Measurements from ENCODE around the gene AOPEP.

The AOPEP gene

DNA sequence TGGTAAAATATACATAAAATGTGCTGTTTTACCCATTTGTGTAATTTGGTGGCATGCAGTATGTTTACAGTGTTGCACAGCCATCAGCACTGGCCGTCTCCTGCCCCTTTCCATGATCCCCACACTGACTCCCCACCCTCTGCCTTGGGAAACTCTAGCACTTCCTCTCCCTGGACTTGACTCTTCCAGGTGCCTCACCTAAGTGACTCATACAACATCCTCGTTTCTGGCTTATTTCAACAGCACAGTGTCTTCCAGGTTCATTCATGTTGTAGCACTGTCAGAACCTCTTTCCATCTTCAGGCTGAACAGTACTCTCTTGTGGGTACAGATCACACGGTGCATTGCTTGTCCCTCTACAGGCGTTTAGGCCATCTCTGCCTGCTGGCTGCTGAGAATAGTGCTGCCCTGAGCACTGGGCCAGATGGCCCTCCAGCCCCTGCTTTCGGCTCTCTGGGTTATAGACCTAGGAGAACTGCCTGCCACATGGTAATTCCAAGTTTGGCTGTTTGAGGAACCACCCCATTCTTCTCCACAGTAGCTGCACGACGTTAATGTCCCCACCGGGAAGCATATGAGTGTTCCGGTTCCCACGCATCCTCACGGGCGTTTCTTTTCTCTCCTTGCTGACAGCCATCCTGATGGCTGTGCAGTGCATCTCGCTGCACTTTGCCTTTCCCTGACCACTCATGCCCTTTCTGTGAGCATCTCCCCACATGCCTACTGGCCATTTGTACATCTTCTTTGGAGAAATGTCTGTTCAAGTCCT, 379.2 kb downstream of the AOPEP start:
- peak; percentile 43 for DNase-seq

DNA sequence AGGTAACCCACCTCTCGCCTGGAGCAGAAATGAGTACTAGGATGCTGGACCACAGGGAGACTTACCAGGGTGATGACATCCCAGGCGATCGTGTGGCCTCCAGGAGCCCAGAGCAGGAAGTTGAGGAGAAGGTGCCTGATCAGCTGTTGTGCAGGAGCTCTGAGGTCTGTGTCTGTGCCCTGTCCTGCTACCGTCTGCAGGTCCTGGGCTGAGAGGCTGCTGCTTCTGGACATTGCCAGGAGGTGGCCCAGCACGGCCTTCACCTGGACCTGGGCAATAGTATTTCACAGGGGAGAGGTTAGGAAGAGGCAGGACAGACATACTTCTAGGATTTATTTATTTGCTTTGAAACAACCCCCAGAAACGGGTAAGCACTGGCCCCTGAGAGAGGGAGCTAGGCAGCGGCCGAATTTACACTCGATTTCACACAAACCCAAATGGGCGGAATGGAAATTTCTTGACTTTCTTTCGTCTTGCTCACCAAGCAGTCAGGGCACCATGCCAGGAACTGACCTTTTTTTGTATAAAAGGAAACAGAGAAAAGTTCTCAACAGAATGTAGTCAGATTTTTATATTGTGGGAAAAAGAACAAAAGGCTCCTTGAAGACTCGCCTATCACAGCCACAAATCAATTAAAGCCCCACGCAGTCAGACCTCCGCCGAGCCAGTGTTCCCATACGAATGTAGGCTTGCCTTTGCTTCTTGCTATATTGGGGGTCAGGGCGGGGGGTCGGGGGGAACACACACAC, 380.7 kb downstream of the AOPEP start:
- DNase-seq, result no peak

- no peak for DNase-seq
Measured at GRCh38 chr9:95107976-95108375, 381.5 kb downstream of the AOPEP start.

DNA sequence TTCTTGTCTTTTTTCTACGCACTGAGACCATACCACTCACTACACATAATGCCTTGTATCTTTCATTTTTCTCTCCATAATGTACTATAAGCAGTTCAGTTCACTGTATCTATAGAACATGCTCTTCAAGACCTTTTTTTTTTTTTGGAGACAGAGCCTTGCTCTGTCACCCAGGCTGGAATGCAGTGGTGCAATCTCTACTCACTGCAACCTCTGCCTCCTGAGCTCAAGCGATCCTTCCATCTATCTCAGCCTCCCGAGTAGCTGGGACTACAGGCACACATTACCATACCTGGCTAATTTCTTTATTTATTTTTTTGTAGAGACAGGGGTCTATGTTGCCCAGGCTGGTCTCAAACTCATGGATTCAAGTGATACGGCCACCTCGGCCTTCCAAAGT, 382.3 kb downstream of the AOPEP start:
- no peak for DNase-seq

GRCh38 chr9:95109456-95109855, 383.0 kb downstream of the AOPEP start:
- no peak for DNase-seq

DNA sequence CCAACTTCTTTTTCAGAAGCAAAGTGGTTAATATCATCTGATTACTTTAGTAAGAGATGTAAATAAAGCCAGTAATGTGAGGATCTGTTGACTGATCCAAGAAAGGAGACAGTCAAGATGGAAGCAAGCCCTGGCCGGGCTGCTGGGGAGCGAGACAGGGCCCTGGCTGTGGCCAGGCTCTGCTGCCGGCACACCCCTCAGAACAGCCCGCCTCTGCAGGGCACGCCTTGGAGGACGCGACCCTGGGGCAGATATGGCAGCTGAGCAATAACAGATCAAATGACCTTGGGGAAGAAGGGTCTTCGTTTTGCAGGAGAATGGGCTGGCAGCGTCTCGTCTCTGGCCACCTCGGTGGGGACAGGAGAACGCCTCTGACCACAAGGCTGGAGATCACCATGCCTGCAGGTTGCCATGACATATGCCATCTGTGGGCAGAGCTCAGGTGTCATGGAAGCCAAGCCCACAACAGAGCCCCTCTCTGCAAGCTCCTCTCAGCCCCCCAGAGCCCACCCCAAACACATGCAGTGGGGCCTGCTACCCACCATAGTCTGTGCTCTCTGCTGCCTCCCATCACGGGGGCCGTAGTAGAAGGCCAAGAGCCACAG, 384.5 kb downstream of the AOPEP start:
- DNase-seq, result no peak

- no peak for DNase-seq
Measured at GRCh38 chr9:95111716-95112115, 385.2 kb downstream of the AOPEP start.

DNA sequence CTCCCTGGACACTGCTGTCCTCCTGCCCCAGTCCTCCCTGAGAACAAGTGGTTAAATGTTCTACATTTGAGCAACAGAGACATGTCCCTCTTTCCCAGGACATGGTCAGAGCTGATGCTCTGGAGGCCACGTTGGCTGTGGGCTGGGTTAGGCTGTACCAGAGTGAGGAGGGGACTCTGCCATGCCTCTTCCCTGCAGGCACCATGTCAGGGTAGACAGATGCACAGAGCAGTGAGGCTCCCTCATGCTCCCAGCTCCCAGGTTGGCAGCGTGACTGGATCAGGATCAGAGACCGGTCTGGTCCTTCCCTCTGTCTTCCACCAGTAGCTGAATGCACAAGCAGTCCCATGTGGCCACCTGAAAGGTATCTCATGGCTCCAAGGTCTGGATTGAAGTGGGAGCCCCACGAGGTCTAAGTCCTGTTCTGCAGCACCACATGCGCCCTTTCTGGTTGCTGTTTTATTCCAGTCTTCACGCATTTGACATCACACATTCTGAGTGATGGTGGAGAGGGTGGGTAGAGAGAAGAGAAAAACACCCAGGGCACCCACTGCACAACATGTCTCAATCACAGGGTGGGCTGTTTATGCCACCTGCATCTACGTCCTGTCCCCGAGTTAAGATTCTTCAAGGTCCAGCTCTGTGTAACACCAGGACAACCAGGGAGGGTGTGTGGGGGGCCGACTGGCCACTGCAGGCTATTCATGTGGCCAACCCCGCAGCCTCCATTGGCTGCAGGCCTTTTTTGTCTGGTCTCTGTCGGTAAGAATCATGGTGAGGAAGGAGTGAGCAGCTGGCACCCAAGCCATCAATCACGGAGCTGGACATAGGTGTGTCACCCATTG, 386.2 kb downstream of the AOPEP start:
- DNase-seq, result no peak

DNA sequence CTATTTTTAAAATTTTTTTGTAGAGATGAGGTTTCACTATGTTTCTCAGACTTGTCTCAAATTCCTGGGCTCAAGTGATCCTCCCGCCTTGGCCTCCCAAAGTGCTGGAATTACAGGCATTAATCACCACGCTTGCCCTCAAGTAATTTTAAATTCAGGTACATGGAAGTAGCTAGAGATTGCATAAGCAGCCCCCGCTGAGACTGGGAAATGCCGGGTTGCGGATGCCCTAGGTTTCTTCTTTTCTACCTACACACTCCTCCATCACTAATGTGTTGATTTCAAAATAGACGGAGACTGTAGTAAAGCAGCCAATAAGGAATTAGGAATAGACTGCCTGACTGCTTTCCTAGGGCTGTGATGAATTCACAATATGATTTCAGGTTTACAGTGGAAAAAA, 388.6 kb downstream of the AOPEP start:
- no peak for DNase-seq

- peak; percentile 16 for DNase-seq
Measured at GRCh38 chr9:95116002-95116807, 389.7 kb downstream of the AOPEP start.

- no peak for DNase-seq
Measured at GRCh38 chr9:95116808-95117204, 390.3 kb downstream of the AOPEP start.

- no peak for DNase-seq
Measured at GRCh38 chr9:95118596-95118995, 392.1 kb downstream of the AOPEP start.

DNA sequence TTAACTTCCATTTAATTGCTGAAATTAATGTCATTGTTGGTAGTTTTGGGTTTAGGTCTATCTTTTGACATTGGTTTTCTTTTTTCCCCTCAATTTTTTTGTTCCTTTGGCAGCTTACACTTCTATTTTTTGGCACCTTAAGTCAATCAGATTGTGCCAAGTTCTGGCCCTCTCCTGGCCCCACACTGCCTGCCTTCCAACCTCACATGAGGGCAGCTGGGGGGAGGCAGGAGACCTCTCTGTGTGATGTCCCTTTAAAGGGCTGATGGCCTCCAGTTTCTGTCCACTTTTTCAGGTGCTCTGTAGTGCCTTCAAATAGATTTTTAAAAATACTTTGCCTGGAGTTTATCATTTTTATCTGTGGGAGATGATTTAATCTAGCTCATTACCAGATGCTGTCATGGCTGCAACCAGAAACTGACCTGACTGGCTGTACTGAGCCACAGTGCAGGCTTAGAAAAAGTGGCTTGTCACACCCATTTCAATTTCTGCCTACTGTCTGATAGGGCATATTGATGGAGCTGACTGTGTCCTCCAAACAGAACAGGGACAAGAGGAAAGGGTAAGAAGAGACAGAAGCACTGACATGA, 394.4 kb downstream of the AOPEP start:
- no peak for DNase-seq

DNA sequence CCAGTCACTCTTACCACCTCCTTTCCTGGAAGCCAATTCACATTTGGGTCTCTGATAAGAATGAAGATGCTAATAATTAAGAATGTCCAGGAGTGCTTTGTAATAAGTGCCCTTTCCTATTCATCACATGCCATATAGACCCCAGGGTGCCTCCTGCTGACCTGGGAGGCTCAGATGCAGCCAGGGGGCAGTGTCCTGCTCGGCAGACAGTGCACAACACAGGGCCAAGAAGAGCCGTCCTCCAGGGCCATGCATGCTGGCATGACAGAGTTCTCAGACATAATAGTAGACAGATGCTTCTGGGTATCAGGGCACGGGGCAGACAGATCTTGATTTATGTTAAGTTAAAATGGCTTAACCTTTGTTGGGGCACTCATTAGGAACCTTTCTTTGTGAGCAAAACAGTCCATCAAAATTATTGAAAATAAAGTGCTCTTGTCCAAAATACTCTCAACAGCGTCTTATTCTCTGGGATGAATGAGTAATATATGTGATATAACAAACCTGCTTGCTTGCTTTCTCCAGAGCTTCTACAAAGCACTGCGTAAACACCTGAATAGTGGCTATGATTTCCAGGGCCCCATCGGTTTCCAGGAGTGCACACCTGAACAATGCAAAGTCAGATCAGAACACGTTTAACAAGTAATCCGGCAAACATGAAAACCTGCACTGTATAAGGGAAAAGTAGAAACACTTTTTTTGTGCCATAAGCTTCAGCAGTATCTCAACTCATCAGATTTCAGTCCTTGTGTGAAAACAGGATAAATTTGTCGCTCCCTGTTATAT, 398.3 kb downstream of the AOPEP start:
- peak; percentile 27 for DNase-seq

DNA sequence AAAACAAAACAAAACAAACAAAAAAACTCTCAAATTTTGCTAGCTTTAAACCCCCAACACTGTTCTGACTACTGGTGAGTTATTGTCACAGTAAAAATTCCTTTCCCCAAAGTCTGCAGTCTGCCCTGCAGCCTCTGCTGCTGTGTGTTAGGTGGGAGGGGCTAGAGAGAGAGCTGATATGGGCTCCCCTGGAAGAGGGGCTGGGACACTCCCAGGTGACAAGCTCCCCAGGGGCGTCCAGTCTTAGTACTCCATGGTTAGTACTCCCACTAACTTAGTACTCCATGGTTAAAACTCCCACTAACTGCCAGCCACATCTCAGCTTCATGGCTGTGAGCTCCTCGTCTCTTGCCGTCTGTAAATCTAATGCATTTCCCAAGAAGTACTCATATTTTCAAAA, 399.2 kb downstream of the AOPEP start:
- DNase-seq, result no peak

- DNase-seq, result no peak
Measured at GRCh38 chr9:95126739-95127138, 400.2 kb downstream of the AOPEP start.

- DNase-seq, result peak; percentile 90
Measured at GRCh38 chr9:95127249-95128176, 401.0 kb downstream of the AOPEP start.

DNA sequence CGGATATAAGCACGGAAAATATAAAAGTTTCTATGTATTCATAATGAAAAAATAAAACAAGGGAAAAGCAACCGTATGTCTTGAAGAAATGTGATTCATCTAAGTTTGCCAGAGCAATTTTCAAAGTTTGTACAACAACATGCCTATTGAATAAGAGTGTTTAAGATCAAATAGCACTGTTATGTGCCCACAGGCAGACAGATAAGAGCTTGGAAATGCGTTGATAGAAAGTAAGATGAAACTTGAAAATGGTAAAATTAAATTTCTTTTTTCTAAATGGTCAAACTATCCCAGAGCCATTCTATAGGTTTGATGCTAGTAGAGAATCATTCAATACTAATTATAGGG, 401.7 kb downstream of the AOPEP start:
- no peak for DNase-seq

DNA sequence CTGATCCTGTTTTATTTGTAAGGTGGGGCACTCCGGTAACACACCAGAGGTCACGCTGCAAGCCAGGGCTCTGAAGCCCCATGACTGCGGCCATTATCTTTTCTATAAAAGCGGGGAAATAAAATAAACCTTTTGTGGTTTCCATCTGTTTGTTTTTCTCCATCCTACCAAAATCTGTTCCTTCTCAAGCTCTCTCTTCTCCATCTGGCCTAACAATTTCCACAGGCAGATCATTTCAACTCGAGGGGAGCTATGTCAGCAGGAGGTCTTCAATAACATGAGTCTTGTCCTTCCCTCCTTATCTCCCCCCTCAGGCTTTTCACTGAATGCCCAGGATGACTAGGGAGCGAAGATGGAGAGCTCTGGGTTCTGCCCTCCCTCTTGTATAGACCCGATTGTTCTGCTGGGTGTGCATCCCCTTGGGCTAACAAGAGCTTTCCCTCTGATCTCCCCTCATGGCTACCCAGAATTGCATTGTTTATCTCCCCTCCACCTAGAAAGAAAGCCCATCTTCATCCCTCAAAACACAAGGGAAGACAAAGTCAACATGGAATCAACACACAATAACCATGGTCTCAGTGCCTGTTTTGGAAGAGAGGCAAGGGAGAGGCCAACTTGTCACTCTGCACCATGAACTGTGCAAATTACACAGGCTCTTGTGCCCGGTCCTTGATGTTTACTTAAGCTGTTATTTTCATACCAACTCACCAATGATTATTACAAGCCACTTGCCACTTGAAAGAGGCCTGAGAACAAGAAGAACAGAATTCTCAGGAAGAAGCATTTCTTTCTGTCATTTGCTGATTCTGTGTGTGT, 403.2 kb downstream of the AOPEP start:
- DNase-seq, result peak; percentile 47
